ENCODE measurements around the gene NBAS.

NBAS gene

GRCh38 chr2:15126373-15126772 lies 434.8 kb downstream of the NBAS start:
- no peak for DNase-seq (ENCODE audit: low spot score)

- DNase-seq (ENCODE audit: low spot score): no peak
Observed at GRCh38 chr2:15122915-15123314, 438.2 kb downstream of the NBAS start.

GRCh38 chr2:15120631-15121030 lies 440.5 kb downstream of the NBAS start:
- DNase-seq (ENCODE audit: low spot score): no peak

- no peak for DNase-seq (ENCODE audit: low spot score)
Observed at GRCh38 chr2:15119722-15120175, 441.4 kb downstream of the NBAS start.

GRCh38 chr2:15117409-15118050 lies 443.6 kb downstream of the NBAS start:
- no peak for DNase-seq (ENCODE audit: low spot score)
